Spleen (tissue), 11 donors: ENCODE measurements around the gene FBLN5. TPM values are rescaled to one million over a fixed set of nuclear protein-coding genes. Genes with fewer than 3 reads are reported as not detected.
A peak's percentile ranks its signal among the peaks of the same experiment; 100 is the strongest.

Source experiments
- DNase-seq: peaks from one replicate; pipeline ENCODE4 v3.0.0-alpha.2; 2020
- H3K27ac ChIP-seq, 8 donors: fragments of 200-600 bp; sonication (generic) in 7 of 8; 1 replicate in 4 of 8; 2 replicates in 4 of 8; pipeline versions ENCODE4 v1.5.0 to v1.8.0; 2016 to 2021; ENCODE audit warnings: inconsistent platforms in 4 of 8, mild to moderate bottlenecking in 4 of 8, moderate library complexity in 1 of 8
- H3K27me3 ChIP-seq, 7 donors: fragments of 200-600 bp; sonication (generic) in 6 of 7; replicated peaks in 1 of 7; 1 replicate in 4 of 7; 2 replicates in 3 of 7; pipeline versions ENCODE4 v1.5.0 to v1.8.0; 2016 to 2021; ENCODE audit warnings: inconsistent platforms in 3 of 7, mild to moderate bottlenecking in 1 of 7
- H3K36me3 ChIP-seq, 6 donors: fragments of 200-600 bp; sonication (generic) in 5 of 6; 1 replicate in 4 of 6; 2 replicates in 2 of 6; pipeline versions ENCODE4 v1.5.0 to v1.8.0; 2016 to 2021; ENCODE audit warnings: inconsistent platforms in 2 of 6
- H3K4me1 ChIP-seq, 6 donors: fragments of 200-600 bp; sonication (generic) in 5 of 6; 1 replicate in 3 of 6; 2 replicates in 3 of 6; pipeline versions ENCODE4 v1.5.0 to v1.8.0; 2016 to 2021; ENCODE audit warnings: inconsistent platforms in 3 of 6
- H3K4me3 ChIP-seq, 8 donors: fragments of 200-600 bp; sonication (generic) in 7 of 8; 1 replicate in 4 of 8; 2 replicates in 4 of 8; pipeline versions ENCODE4 v1.5.0 to v1.8.0; 2016 to 2021; ENCODE audit warnings: inconsistent platforms in 4 of 8, mild to moderate bottlenecking in 4 of 8, moderate library complexity in 2 of 8
- H3K9me3 ChIP-seq, 8 donors: fragments of 200-600 bp; sonication (generic) in 7 of 8; 1 replicate in 4 of 8; 2 replicates in 4 of 8; pipeline versions ENCODE4 v1.5.0 to v1.8.0; 2016 to 2021; ENCODE audit warnings: inconsistent platforms in 4 of 8
- CTCF ChIP-seq, 11 experiments: fragments of 200-600 bp in 7 of 11; fragments of 450-650 bp in 4 of 11; sonication (generic) in 4 of 11; IDR thresholded peaks in 8 of 11; conservative IDR thresholded peaks in 3 of 11; 1 replicate in 7 of 11; 2 replicates in 4 of 11; pipeline versions ENCODE4 v1.4.0 to v1.8.0; 2016 to 2021; ENCODE audit warnings: antibody characterized with exemption in 11 of 11, inconsistent platforms in 4 of 11, mild to moderate bottlenecking in 1 of 11
- POLR2A ChIP-seq, 3 donors: fragments of 450-650 bp; IDR thresholded peaks; one replicate each; pipeline ENCODE4 v1.5.1; 2017; ENCODE audit warnings: antibody characterized with exemption in 3 of 3, mild to moderate bottlenecking in 1 of 3
- POLR2AphosphoS5 ChIP-seq, 3 donors: sonication (generic); formaldehyde crosslinking; IDR thresholded peaks; one replicate each; pipeline ENCODE4 v1.5.1; 2017; ENCODE audit warnings: antibody characterized with exemption in 3 of 3
- WGBS, 5 donors: extraction: QIAGEN DNeasy Blood & Tissue Kit in 3 of 5; methylation state at CpG; one replicate each; pipeline versions ENCODE4 v1.1.5 to v1.1.7; 2013 to 2018; 5-methylcytosine and 5-hydroxymethylcytosine counted together
- intact Hi-C: fragments of 100-400 bp; cut with DNase I; formaldehyde crosslinking; loops from one replicate; pipeline ENCODE4 v1.15.0; 2023; ENCODE audit warnings: low total_unique reads
- polyA plus RNA-seq, 3 donors: library from polyadenylated mRNA; stranded (reverse); fragments of 200-250 nt; gene quantifications; one replicate each; pipeline ENCODE4 v1.2.1, GENCODE V29; 2013
- total RNA-seq, 7 donors: library from RNA; depleted of rRNA in 3 of 7; stranded (reverse); fragments of >200 nt in 3 of 7; fragmentation: NEBNext Ultra II Directional in 4 of 7; extraction: Animal tissue kit (Norgen Biotek cat#: 25700) in 4 of 7; gene quantifications; one replicate each; pipeline versions ENCODE4 v1.1.0 to v1.2.1, GENCODE V29; 2016 to 2021
- donor health status: healthy with polysubstance abuse.
- donor health status: DM: no; HTN: no; CAD: no; lungs with moderate emphysema.
- donor health status: DM: no; HTN: no; CAD: no.
- donor health status: Bipolar disorder and iron deficiency.
- donor health status: healthy.
- donor health status: DM: no; HTN: no; CAD: no.
- donor health status: DM: yes; HTN: yes; CAD: no.

FBLN5 gene
- total and polyA plus RNA-seq, 10 donors = 26.4 to 396 (median 102) TPM

DNA sequence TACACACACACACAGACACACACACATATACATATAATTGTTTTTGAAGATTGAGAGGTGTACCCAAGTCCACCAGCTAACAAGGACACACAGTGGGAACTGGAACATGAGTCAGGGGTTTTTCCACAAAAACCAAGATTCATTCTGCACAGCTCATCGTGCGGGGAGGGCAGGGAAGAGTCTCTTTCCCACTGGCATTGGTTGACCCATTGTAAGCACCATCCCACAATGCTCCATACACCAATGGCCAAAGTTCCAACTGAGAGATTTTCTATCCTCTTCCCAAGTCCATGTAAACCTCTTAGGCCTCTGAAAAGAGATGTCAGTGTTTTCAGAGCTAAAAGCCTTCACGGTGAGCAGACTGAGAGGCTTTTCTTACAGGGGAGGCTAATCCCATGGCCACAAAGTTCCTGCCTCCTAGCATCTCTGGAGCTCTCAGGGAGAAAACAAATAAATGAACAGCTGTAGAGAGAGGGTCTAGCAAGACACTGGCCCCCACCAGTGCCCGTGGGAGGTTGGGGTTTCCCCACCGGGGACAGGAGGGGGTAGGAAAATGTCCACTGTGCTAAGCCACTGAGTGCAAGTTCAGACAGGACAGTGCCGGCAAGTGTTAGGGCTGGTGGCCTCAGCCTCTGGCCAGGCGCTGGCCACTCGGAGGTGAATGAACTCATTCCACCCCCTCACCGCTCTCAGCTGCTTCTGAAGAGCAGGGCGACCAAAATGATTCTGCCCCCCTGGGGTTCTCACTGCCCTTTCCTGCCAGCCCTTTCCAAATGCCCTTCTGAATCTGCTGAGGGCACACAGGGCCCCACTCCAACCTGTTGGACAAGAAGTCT is 58.6 kb downstream of the FBLN5 start:
- TF ChIP-seq POLR2A (IDR thresholded peaks at IDR 0.05) = no peak
- TF ChIP-seq CTCF (IDR thresholded peaks at IDR 0.05 in 8 of 11, conservative IDR thresholded peaks at IDR 0.05 in 3 of 11) = no peak
- no peak for TF ChIP-seq POLR2AphosphoS5 (IDR thresholded peaks at IDR 0.05)
- intact Hi-C loops = no loop called here
- H3K4me1 ChIP-seq = peaks cover 10 to 70% (median 27%) of the 10 kb centered on the region in 6 donors

GRCh38 chr14:91886961-91887360 is 60.5 kb downstream of the FBLN5 start:
- Histone ChIP-seq H3K4me1 (peaks cover 10 to 51% (median 24%) of the 10 kb centered on the region in 6 donors), H3K36me3 (peaks cover 0 to 26% (median 0%) of the 10 kb centered on the region in 6 donors), H3K27me3 (no peaks in the 10 kb centered on the region), H3K9me3 (no peaks in the 10 kb centered on the region), H3K4me3 (no peak overlapping the region), H3K27ac (peak overlapping the region in 4 of 8 donors; percentile 11 to 67 (median 46))
- TF ChIP-seq POLR2A (IDR thresholded peaks at IDR 0.05) (no peak), POLR2AphosphoS5 (IDR thresholded peaks at IDR 0.05) (no peak), CTCF (IDR thresholded peaks at IDR 0.05 in 8 of 11, conservative IDR thresholded peaks at IDR 0.05 in 3 of 11) (no peak)
- intact Hi-C loops = no loop called here
- 94 to 95% (median 95%) methylated on average over 8 of the region's 8 CpGs for WGBS, 5 donors
- DNase-seq = no peak

More for the DNA sequence above, 58.6 kb downstream of the FBLN5 start:
- H3K27ac ChIP-seq = peak overlapping the region in 6 of 8 donors; percentile 29 to 73 (median 69)
- peaks cover 0 to 29% (median 0%) of the 10 kb centered on the region in 6 donors for H3K36me3 ChIP-seq
- H3K9me3 ChIP-seq = no peaks in the 10 kb centered on the region
- H3K4me3 ChIP-seq = no peak overlapping the region
- no peaks in the 10 kb centered on the region for H3K27me3 ChIP-seq
- DNase-seq = no peak
- WGBS, 5 donors = 79 to 87% (median 83%) methylated on average over 9 to 10 of the region's 10 CpGs

- Histone ChIP-seq H3K4me3 (no peak overlapping the region), H3K4me1 (peaks cover 10 to 48% (median 20%) of the 10 kb centered on the region in 6 donors), H3K36me3 (peaks cover 0 to 21% (median 0%) of the 10 kb centered on the region in 6 donors), H3K27ac (peak overlapping the region in 4 of 8 donors; percentile 45 to 67 (median 59)), H3K9me3 (no peaks in the 10 kb centered on the region), H3K27me3 (no peaks in the 10 kb centered on the region)
- TF ChIP-seq POLR2A (IDR thresholded peaks at IDR 0.05) = no peak
- no peak for TF ChIP-seq CTCF (IDR thresholded peaks at IDR 0.05 in 8 of 11, conservative IDR thresholded peaks at IDR 0.05 in 3 of 11)
- TF ChIP-seq POLR2AphosphoS5 (IDR thresholded peaks at IDR 0.05) = peak in 1 of 3 donors; percentile 33
- intact Hi-C loops = no loop called here
- 66 to 81% (median 68%) methylated on average over 4 of the region's 4 CpGs for WGBS, 5 donors
- DNase-seq = no peak
Observed at GRCh38 chr14:91885839-91886238, 61.7 kb downstream of the FBLN5 start.

DNA sequence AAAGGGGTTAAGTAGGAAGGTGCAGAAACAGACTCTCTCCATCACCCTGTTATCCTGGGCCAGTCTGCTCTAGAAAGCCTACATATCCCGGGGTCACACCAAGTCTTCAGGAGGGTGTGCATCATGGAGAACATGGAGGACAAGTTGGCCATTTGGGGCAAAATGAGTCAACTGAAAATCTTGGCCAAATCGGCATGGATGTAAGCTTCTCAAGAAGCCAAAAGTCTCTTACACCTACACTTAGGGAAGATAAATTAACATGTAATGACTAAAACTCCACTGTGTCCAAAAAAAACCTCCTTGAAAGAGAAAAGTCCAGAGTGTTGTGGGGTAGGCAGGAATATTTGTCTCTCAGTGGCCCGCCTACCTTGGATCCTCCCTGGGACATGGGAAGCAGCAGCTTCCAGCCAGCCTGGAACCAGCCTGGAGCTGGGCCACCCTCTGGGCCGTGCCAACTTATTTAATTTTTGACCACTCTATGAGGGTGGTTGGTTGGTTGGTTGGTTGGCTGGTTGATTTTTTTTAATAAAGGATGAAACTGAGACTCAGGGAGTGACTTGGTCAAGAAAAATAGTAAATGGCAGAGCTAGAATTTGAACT is 62.3 kb downstream of the FBLN5 start:
- Histone ChIP-seq H3K4me3 (no peak overlapping the region), H3K9me3 (no peaks in the 10 kb centered on the region), H3K36me3 (peaks cover 0 to 19% (median 0%) of the 10 kb centered on the region in 6 donors), H3K27ac (peak overlapping the region in 5 of 8 donors; percentile 4 to 67 (median 59)), H3K4me1 (peaks cover 9 to 41% (median 13%) of the 10 kb centered on the region in 6 donors), H3K27me3 (no peaks in the 10 kb centered on the region)
- intact Hi-C loops = no loop called here
- WGBS, 5 donors = 87 to 100% (median 96%) methylated on average over 4 of the region's 4 CpGs
- no peak for DNase-seq
- TF ChIP-seq POLR2A (IDR thresholded peaks at IDR 0.05) (no peak), CTCF (IDR thresholded peaks at IDR 0.05 in 8 of 11, conservative IDR thresholded peaks at IDR 0.05 in 3 of 11) (no peak), POLR2AphosphoS5 (IDR thresholded peaks at IDR 0.05) (no peak)
